Keratinocyte (primary cell): ENCODE results near the gene CCDC102B. TPM values are rescaled to one million over a fixed set of nuclear protein-coding genes. Genes with fewer than 3 reads are reported as not detected.

Source experiments
- DNase-seq: peaks from one replicate; pipeline ENCODE4 v3.0.0-alpha.2; 2011; ENCODE audit warnings: low read depth, missing footprints, low spot score
- FAIRE-seq: peaks from 2 replicates; lab custom pipeline; 2011; peaks lifted over from hg19 to GRCh38; lab: Jason Lieb, UNC
- H2AFZ ChIP-seq: 2 replicates; pipeline ENCODE4 v1.6.0; 2012; ENCODE audit warnings: low read length, control low read depth, inconsistent platforms; ENCODE audit not compliant: control insufficient read depth
- H3K27ac ChIP-seq: 2 replicates; pipeline ENCODE4 v1.5.1; 2011; ENCODE audit warnings: low read length; ENCODE audit not compliant: control insufficient read depth, insufficient read depth
- H3K27me3 ChIP-seq: 3 replicates; pipeline ENCODE4 v1.6.0; 2011; ENCODE audit warnings: low read length; ENCODE audit not compliant: control insufficient read depth, insufficient read depth; ENCODE audit errors: extremely low read depth
- H3K36me3 ChIP-seq, 2 experiments: 2 replicates in 1 of 2; 3 replicates in 1 of 2; pipeline ENCODE4 v1.5.1; 2011; ENCODE audit warnings: low read length in 2 of 2, mild to moderate bottlenecking in 1 of 2; ENCODE audit not compliant: control insufficient read depth in 2 of 2, insufficient read depth in 2 of 2; ENCODE audit errors: extremely low read depth in 1 of 2
- H3K4me1 ChIP-seq: 3 replicates; pipeline ENCODE4 v1.5.1; 2011; ENCODE audit warnings: low read length; ENCODE audit not compliant: control insufficient read depth, insufficient read depth; ENCODE audit errors: extremely low read depth
- H3K4me2 ChIP-seq: 3 replicates; pipeline ENCODE4 v1.6.0; 2011; ENCODE audit warnings: low read depth, low read length; ENCODE audit not compliant: control insufficient read depth, insufficient read depth; ENCODE audit errors: extremely low read depth
- H3K4me3 ChIP-seq, 3 experiments: fragments of 200-600 bp in 1 of 3; sonication (generic) in 1 of 3; 2 replicates in 2 of 3; 3 replicates in 1 of 3; pipeline ENCODE4 v1.5.1; 2011 to 2016; ENCODE audit warnings: low read length in 3 of 3, mild to moderate bottlenecking in 3 of 3, control low read depth in 2 of 3, inconsistent platforms in 1 of 3, low read depth in 1 of 3, mixed read lengths in 1 of 3, mixed run types in 1 of 3, moderate library complexity in 1 of 3; ENCODE audit not compliant: control insufficient read depth in 2 of 3, insufficient read depth in 2 of 3; ENCODE audit errors: extremely low read depth in 1 of 3
- H3K79me2 ChIP-seq: 2 replicates; pipeline ENCODE4 v1.6.0; 2012; ENCODE audit warnings: low read length; ENCODE audit not compliant: control insufficient read depth, insufficient read depth
- H3K9ac ChIP-seq: 3 replicates; pipeline ENCODE4 v1.6.0; 2011; ENCODE audit warnings: low read length; ENCODE audit not compliant: control insufficient read depth, insufficient read depth; ENCODE audit errors: extremely low read depth
- H3K9me1 ChIP-seq: 3 replicates; pipeline ENCODE4 v1.6.0; 2011; ENCODE audit warnings: low read length; ENCODE audit not compliant: control insufficient read depth, insufficient read depth; ENCODE audit errors: extremely low read depth
- H3K9me3 ChIP-seq: 2 replicates; pipeline ENCODE4 v1.5.1; 2012; ENCODE audit warnings: low read depth, low read length; ENCODE audit not compliant: control insufficient read depth
- H4K20me1 ChIP-seq: 3 replicates; pipeline ENCODE4 v1.6.0; 2011; ENCODE audit warnings: low read length; ENCODE audit not compliant: control insufficient read depth, insufficient read depth; ENCODE audit errors: extremely low read depth
- CTCF ChIP-seq, 3 experiments: IDR thresholded peaks in 1 of 3; conservative IDR thresholded peaks in 1 of 3; optimal IDR thresholded peaks in 1 of 3; 2 replicates in 2 of 3; 3 replicates in 1 of 3; pipeline versions ENCODE3 to v1.5.1; 2011; ENCODE audit warnings: low read length in 3 of 3, mild to moderate bottlenecking in 3 of 3, moderate library complexity in 2 of 3, control low read depth in 1 of 3, inconsistent platforms in 1 of 3; ENCODE audit not compliant: insufficient read depth in 2 of 3; ENCODE audit errors: extremely low read depth in 1 of 3
- EZH2 ChIP-seq: IDR thresholded peaks from one replicate; pipeline ENCODE4 v1.6.1; 2012; ENCODE audit warnings: inconsistent platforms, mild to moderate bottlenecking, low read length, moderate library complexity
- dilution Hi-C: fragments of 300-500 bp; cut with MboI; formaldehyde crosslinking; loops from one replicate; pipeline ENCODE4 v1.7.0; 2020; ENCODE audit warnings: low sequenced_read_pairs; ENCODE audit not compliant: extremely low pct_ligation_motif_present
- polyA plus RNA-seq, 5 experiments: library from polyadenylated mRNA; depleted of rRNA in 3 of 5; stranded (reverse) in 3 of 5; stranded (forward) in 1 of 5; unstranded in 1 of 5; fragments of >200 nt; gene quantifications; 1 replicate in 1 of 5; 2 replicates in 3 of 5; 3 replicates in 1 of 5; pipeline versions ENCODE4 v1.2.1 to v1.2.3, GENCODE V29; 2011 to 2012; ENCODE audit warnings: missing spikeins in 2 of 5, low read depth in 1 of 5, low replicate concordance in 1 of 5

CCDC102B gene
- polyA plus RNA-seq, 1 donor (not counting 4 experiments of a cell fraction or from before 2014, with no cell fraction given): 0.60 TPM

DNA sequence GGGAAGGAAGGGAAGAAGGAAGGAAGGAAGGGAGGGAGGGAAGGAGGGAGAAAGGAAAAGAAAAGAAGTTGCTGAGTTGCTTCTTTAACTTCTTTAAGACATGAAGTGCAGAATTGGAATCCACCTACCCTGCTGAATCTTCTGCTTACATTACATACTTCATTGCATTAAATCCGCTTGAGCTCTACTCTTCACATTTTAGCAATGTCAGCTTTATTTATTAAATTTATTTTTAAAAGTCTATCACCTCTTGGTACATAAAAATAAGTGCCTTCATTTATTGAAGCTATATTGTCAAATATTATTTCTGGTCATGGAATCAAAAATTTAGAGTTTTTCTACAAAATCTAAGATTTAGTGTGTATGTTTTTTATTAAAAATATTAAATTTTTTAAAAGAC is 284.6 kb downstream of the CCDC102B start:
- Histone ChIP-seq H3K27me3 (no peaks in the 10 kb centered on the region), H2AFZ (no peak overlapping the region), H3K9me3 (no peaks in the 10 kb centered on the region), H3K36me3 (no peaks in the 10 kb centered on the region), H3K27ac (no peak overlapping the region), H3K9me1 (no peaks in the 10 kb centered on the region), H3K9ac (no peak overlapping the region), H4K20me1 (no peaks in the 10 kb centered on the region), H3K4me1 (no peaks in the 10 kb centered on the region), H3K4me2 (no peak overlapping the region), H3K79me2 (no peaks in the 10 kb centered on the region), H3K4me3 (no peak overlapping the region)
- dilution Hi-C loops: no loop called here
- FAIRE-seq: no peak
- no peak for DNase-seq
- no peak for TF ChIP-seq CTCF (optimal IDR thresholded peaks at IDR 0.05 in 1 of 3, IDR thresholded peaks at IDR 0.05 in 1 of 3, conservative IDR thresholded peaks at IDR 0.05 in 1 of 3; ENCODE audit: extremely low read depth in 1 of 3, insufficient read depth in 2 of 3, low read length in 3 of 3)
- no peak for TF ChIP-seq EZH2

DNA sequence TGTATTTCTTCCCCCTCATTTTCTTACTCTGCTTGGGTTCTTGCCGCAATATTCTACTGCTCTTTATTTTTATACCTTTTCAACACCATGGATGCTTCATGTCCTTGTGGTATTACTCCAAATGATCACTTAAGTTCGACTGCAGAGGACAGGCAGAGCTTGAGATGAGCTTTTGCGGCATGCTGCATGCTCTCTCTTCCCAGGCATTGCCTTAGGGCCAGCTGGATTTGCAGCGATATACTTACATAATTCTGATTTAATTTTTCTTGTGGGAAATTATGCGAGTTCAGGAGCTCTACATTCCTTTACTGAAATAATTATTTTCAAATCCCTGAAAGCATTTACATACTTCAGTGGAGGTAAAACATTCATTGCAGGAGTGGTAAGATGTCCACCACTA is 288.1 kb downstream of the CCDC102B start:
- TF ChIP-seq CTCF (optimal IDR thresholded peaks at IDR 0.05 in 1 of 3, IDR thresholded peaks at IDR 0.05 in 1 of 3, conservative IDR thresholded peaks at IDR 0.05 in 1 of 3; ENCODE audit: extremely low read depth in 1 of 3, insufficient read depth in 2 of 3, low read length in 3 of 3) (no peak), EZH2 (no peak)
- dilution Hi-C loops: no loop called here
- no peak for DNase-seq
- H3K9me3 ChIP-seq: no peaks in the 10 kb centered on the region
- no peaks in the 10 kb centered on the region for H3K9me1 ChIP-seq
- no peak for FAIRE-seq
- H3K79me2 ChIP-seq: no peaks in the 10 kb centered on the region
- no peaks in the 10 kb centered on the region for H3K4me1 ChIP-seq
- H3K36me3 ChIP-seq: no peaks in the 10 kb centered on the region
- no peak overlapping the region for H3K4me3 ChIP-seq
- H3K27ac ChIP-seq: no peak overlapping the region
- no peaks in the 10 kb centered on the region for H3K27me3 ChIP-seq
- H2AFZ ChIP-seq: no peak overlapping the region
- H3K4me2 ChIP-seq: no peak overlapping the region
- no peaks in the 10 kb centered on the region for H4K20me1 ChIP-seq
- no peak overlapping the region for H3K9ac ChIP-seq
